Measurements from ENCODE around the gene IRAK2. TPM values are rescaled to one million over a fixed set of nuclear protein-coding genes. Genes with fewer than 3 reads are reported as not detected.
"Not testable (repeated sequence)": the region's sequence is repeated elsewhere in the genome, so short reads cannot be mapped to it uniquely, and the experiment has no call there.

Gene IRAK2
- total RNA-seq, 4 donors from 2014 or later: 6.1 to 23.8 (median 7.6) TPM

- DNase-seq (ENCODE audit: low spot score) (no peak), ATAC-seq (ENCODE audit: low FRiP score) (no peak)
Measured at GRCh38 chr3:10259036-10259435, 94.3 kb downstream of the IRAK2 start.

DNA sequence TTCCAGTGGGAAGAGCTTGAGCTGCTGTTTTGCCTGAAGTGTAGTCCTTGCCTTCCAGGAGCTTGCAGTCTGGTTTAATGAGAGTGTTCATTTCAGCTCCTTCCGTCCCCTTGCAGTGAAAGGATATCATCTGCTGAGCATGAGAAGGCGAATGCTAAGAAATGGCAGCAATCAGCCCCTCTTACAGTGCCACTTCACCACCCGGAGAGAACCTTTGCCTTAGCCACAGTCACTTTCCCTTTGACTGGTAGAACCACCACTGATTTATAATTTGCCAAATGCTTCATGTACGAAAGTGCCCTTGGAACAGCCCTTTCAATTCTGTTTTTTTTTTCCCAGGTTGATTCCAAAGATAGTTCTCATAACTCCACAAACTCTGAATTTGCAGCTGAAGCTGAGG is 95.1 kb downstream of the IRAK2 start:
- no peak for ATAC-seq (ENCODE audit: low FRiP score)
- TF ChIP-seq, protein P1, sequence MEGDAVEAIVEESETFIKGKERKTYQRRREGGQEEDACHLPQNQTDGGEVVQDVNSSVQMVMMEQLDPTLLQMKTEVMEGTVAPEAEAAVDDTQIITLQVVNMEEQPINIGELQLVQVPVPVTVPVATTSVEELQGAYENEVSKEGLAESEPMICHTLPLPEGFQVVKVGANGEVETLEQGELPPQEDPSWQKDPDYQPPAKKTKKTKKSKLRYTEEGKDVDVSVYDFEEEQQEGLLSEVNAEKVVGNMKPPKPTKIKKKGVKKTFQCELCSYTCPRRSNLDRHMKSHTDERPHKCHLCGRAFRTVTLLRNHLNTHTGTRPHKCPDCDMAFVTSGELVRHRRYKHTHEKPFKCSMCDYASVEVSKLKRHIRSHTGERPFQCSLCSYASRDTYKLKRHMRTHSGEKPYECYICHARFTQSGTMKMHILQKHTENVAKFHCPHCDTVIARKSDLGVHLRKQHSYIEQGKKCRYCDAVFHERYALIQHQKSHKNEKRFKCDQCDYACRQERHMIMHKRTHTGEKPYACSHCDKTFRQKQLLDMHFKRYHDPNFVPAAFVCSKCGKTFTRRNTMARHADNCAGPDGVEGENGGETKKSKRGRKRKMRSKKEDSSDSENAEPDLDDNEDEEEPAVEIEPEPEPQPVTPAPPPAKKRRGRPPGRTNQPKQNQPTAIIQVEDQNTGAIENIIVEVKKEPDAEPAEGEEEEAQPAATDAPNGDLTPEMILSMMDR (IDR thresholded peaks at IDR 0.05): no peak

More at GRCh38 chr3:10259036-10259435, 94.3 kb downstream of the IRAK2 start:
- TF ChIP-seq, protein P1 (IDR thresholded peaks at IDR 0.05): no peak

GRCh38 chr3:10260211-10260701 is 95.5 kb downstream of the IRAK2 start:
- TF ChIP-seq, protein P1 (IDR thresholded peaks at IDR 0.05): no peak
- no peak for DNase-seq (ENCODE audit: low spot score)
- ATAC-seq (ENCODE audit: low FRiP score): no peak

More for the DNA sequence above, 95.1 kb downstream of the IRAK2 start:
- no peak for DNase-seq (ENCODE audit: low spot score)

GRCh38 chr3:10262027-10262426 is 97.3 kb downstream of the IRAK2 start:
- DNase-seq (ENCODE audit: low spot score): no peak
- no peak for ATAC-seq (ENCODE audit: low FRiP score)
- TF ChIP-seq, protein P1 (IDR thresholded peaks at IDR 0.05): no peak

- ATAC-seq (ENCODE audit: low FRiP score) (peak; percentile 90), DNase-seq (ENCODE audit: low spot score) (peak; percentile 55)
- TF ChIP-seq, protein P1 (IDR thresholded peaks at IDR 0.05): peak in 1 of 3 donors; percentile 41
Measured at GRCh38 chr3:10263646-10264363, 99.1 kb downstream of the IRAK2 start.

DNA sequence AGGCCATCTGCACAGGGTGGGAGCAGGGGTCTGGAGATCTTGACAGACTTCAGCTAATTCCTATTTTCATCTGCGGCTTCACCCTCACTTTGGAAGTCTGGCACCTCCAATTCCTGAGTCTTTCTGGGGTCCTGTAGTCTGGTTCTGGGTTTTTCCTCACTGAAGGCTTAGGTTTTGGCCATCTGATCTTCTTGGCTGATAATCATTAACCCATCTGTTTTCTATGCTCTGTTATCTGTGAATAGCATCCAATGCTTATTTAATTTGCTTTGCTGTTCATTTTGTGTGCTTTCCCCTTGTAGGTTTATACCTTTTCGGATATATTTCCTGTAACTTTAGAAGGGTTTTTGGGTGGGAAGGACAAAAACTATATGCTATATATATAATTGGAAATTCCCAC is 101.1 kb downstream of the IRAK2 start:
- DNase-seq (ENCODE audit: low spot score): no peak
- ATAC-seq (ENCODE audit: low FRiP score): no peak

DNA sequence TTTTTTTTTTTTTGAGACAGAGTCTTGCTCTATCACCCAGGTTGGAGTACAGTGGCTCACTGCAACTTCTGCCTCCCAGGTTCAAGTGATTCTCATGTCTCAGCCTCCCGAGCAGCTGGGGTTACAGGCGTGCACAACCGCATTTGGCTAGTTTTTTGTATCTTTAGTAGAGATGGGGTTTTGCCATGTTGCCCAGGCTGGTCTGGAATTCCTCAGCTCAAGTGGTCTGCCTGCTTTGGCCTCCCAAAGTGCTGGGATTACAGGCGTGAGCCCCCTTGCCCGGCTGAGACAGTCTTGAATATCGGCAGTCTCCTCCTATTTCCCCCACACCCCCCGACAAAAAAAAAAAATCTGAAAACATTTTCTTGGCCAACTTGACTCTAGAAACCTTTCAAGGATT is 102.2 kb downstream of the IRAK2 start:
- DNase-seq (ENCODE audit: low spot score); ATAC-seq (ENCODE audit: low FRiP score): not testable (repeated sequence)

More for the DNA sequence above, 101.1 kb downstream of the IRAK2 start:
- TF ChIP-seq, protein P1 (IDR thresholded peaks at IDR 0.05): no peak

All from omental fat pad (tissue), 4 donors.